DOHH2 (cell line): ENCODE measurements around the gene RPL18.
"Not testable (repeated sequence)": the region's sequence is repeated elsewhere in the genome, so short reads cannot be mapped to it uniquely, and the experiment has no call there.

Source experiments
- CTCF ChIP-seq: fragments of 200-600 bp; sonication (generic); IDR thresholded peaks from one replicate; pipeline ENCODE4 v1.5.1; 2014; ENCODE audit warnings: antibody characterized with exemption, mild to moderate bottlenecking, low read depth, low read length; ENCODE audit not compliant: poor library complexity, severe bottlenecking
- EZH2phosphoT487 ChIP-seq: fragments of 200-600 bp; sonication (generic); IDR thresholded peaks from 2 replicates; pipeline ENCODE4 v1.6.1; 2017; ENCODE audit warnings: borderline replicate concordance, mild to moderate bottlenecking, antibody characterized with exemption, low read length, moderate library complexity, mixed read lengths

- TF ChIP-seq CTCF, EZH2phosphoT487: not testable (repeated sequence)
These were observed 38.9 kb upstream of the RPL18 start for GRCh38 chr19:48657828-48658227.
